ENCODE results near the gene EHMT1.

The EHMT1 gene

GRCh38 chr9:137665697-137666512 lies 47.1 kb downstream of the EHMT1 start:
- Histone ChIP-seq H3K4me2 (no peak overlapping the region), H3K27ac (no peak overlapping the region), H3K79me2 (ENCODE audit: insufficient read depth, low read depth) (peaks cover 15% of the 10 kb centered on the region; the same call in 1 of the 2 replicates), H3K4me3 (IDR thresholded peaks at IDR 0.05; ENCODE audit: insufficient read depth, low read depth, low read length) (no peak overlapping the region), H3K9ac (no peak overlapping the region), H4K20me1 (ENCODE audit: insufficient read depth) (no peaks in the 10 kb centered on the region), H3K36me3 (ENCODE audit: insufficient read depth) (no peaks in the 10 kb centered on the region), H2AFZ (ENCODE audit: low read depth) (no peak overlapping the region), H3K27me3 (ENCODE audit: insufficient read depth, low read depth) (no peaks in the 10 kb centered on the region), H3K4me1 (ENCODE audit: low read depth, poor library complexity, severe bottlenecking) (peaks cover 4% of the 10 kb centered on the region)
- TF ChIP-seq CTCF (conservative IDR thresholded peaks at IDR 0.05; ENCODE audit: low read depth, low read length), result no peak

- no peak for TF ChIP-seq CTCF (conservative IDR thresholded peaks at IDR 0.05; ENCODE audit: low read depth, low read length)
- Histone ChIP-seq H3K36me3 (ENCODE audit: insufficient read depth) (no peaks in the 10 kb centered on the region), H3K27ac (no peak overlapping the region), H3K4me1 (ENCODE audit: low read depth, poor library complexity, severe bottlenecking) (peaks cover 4% of the 10 kb centered on the region), H3K9ac (no peak overlapping the region), H3K27me3 (ENCODE audit: insufficient read depth, low read depth) (no peaks in the 10 kb centered on the region), H3K4me2 (no peak overlapping the region), H3K79me2 (ENCODE audit: insufficient read depth, low read depth) (peaks cover 15% of the 10 kb centered on the region; the same call in 1 of the 2 replicates), H3K4me3 (IDR thresholded peaks at IDR 0.05; ENCODE audit: insufficient read depth, low read depth, low read length) (no peak overlapping the region), H2AFZ (ENCODE audit: low read depth) (no peak overlapping the region), H4K20me1 (ENCODE audit: insufficient read depth) (no peaks in the 10 kb centered on the region)
Observed at GRCh38 chr9:137666513-137666822, 47.7 kb downstream of the EHMT1 start.

- Histone ChIP-seq H3K27me3 (ENCODE audit: insufficient read depth, low read depth) (no peaks in the 10 kb centered on the region), H3K79me2 (ENCODE audit: insufficient read depth, low read depth) (peaks cover 15% of the 10 kb centered on the region; the same call in 1 of the 2 replicates), H3K4me2 (no peak overlapping the region), H4K20me1 (ENCODE audit: insufficient read depth) (no peaks in the 10 kb centered on the region), H3K4me3 (IDR thresholded peaks at IDR 0.05; ENCODE audit: insufficient read depth, low read depth, low read length) (no peak overlapping the region), H3K9ac (no peak overlapping the region), H3K36me3 (ENCODE audit: insufficient read depth) (no peaks in the 10 kb centered on the region), H2AFZ (ENCODE audit: low read depth) (no peak overlapping the region), H3K4me1 (ENCODE audit: low read depth, poor library complexity, severe bottlenecking) (peaks cover 4% of the 10 kb centered on the region), H3K27ac (no peak overlapping the region)
- no peak for TF ChIP-seq CTCF (conservative IDR thresholded peaks at IDR 0.05; ENCODE audit: low read depth, low read length)
Observed at GRCh38 chr9:137666955-137667670, 48.3 kb downstream of the EHMT1 start.

DNA sequence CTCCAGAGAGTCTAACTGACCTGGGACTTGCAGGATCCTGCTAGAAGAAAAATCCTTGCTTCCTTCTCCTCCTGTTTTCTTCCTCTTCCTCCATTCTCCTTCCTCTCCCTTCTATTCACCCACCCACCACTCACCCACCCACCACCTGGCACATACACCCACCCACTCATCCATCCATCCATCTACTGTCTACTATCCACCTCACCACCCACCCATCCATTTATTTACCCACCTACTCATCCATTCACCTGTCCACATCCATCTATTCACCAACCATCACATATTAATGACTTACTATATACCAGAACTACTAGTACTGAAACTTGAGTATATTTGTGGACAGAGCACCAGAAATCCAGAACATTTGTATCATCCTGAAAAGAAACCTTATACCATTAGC lies 49.4 kb downstream of the EHMT1 start:
- TF ChIP-seq CTCF (conservative IDR thresholded peaks at IDR 0.05; ENCODE audit: low read depth, low read length), result no peak
- Histone ChIP-seq H3K4me1 (ENCODE audit: low read depth, poor library complexity, severe bottlenecking) (peaks cover 11% of the 10 kb centered on the region), H3K27ac (no peak overlapping the region), H3K36me3 (ENCODE audit: insufficient read depth) (no peaks in the 10 kb centered on the region), H3K79me2 (ENCODE audit: insufficient read depth, low read depth) (peaks cover 22% of the 10 kb centered on the region; the same call in 1 of the 2 replicates), H3K4me2 (no peak overlapping the region), H4K20me1 (ENCODE audit: insufficient read depth) (no peaks in the 10 kb centered on the region), H2AFZ (ENCODE audit: low read depth) (no peak overlapping the region), H3K27me3 (ENCODE audit: insufficient read depth, low read depth) (no peaks in the 10 kb centered on the region), H3K4me3 (IDR thresholded peaks at IDR 0.05; ENCODE audit: insufficient read depth, low read depth, low read length) (no peak overlapping the region), H3K9ac (no peak overlapping the region)

Data from KMS-11 (cell line).